T follicular helper cell (primary cell): Measurements from ENCODE around the gene DPH2.

Source experiments
- DNase-seq: peaks from one replicate; pipeline ENCODE4 v3.0.0-alpha.2; 2020; ENCODE audit warnings: low read depth

DPH2 gene

GRCh38 chr1:43968348-43968948 is 1.4 kb upstream of the DPH2 start:
- no peak for DNase-seq

GRCh38 chr1:43969416-43969745 is 429 bp upstream of the DPH2 start:
- DNase-seq = no peak

- no peak for DNase-seq
Observed at GRCh38 chr1:43970502-43970901, 692 bp downstream of the DPH2 start.

- DNase-seq = no peak
Observed at GRCh38 chr1:43970911-43971310, 1.1 kb downstream of the DPH2 start.

- DNase-seq = no peak
Observed at GRCh38 chr1:43971336-43971980, 1.6 kb downstream of the DPH2 start.

GRCh38 chr1:43973981-43974442 is 4.2 kb downstream of the DPH2 start:
- no peak for DNase-seq

- DNase-seq = peak; percentile 92
Observed at GRCh38 chr1:43974443-43975248, 4.8 kb downstream of the DPH2 start, which contains the start of gene ATP6V0B. Gene ATP6V0B (plus strand): TSS chr1:43974960. CDS start chr1:43975041, 81 bp downstream.

- peak; percentile 48 for DNase-seq
Observed at GRCh38 chr1:43975249-43975961, 5.6 kb downstream of the DPH2 start.

- DNase-seq = no peak
Observed at GRCh38 chr1:43976045-43976444, 6.2 kb downstream of the DPH2 start.

GRCh38 chr1:43976890-43977289 is 7.1 kb downstream of the DPH2 start:
- no peak for DNase-seq

- no peak for DNase-seq
Observed at GRCh38 chr1:43977376-43978263, 7.8 kb downstream of the DPH2 start.

GRCh38 chr1:43978264-43978550 is 8.4 kb downstream of the DPH2 start:
- DNase-seq = no peak

- no peak for DNase-seq
Observed at GRCh38 chr1:43978551-43979260, 8.9 kb downstream of the DPH2 start, which contains the start of gene B4GALT2. Gene B4GALT2 (plus strand): TSS chr1:43979210. CDS start chr1:43981161, 1,951 bp downstream.

- DNase-seq = no peak
Observed at GRCh38 chr1:43979261-43979527, 9.4 kb downstream of the DPH2 start.

GRCh38 chr1:43979528-43980254 is 9.9 kb downstream of the DPH2 start:
- no peak for DNase-seq

GRCh38 chr1:43980255-43981134 is 10.7 kb downstream of the DPH2 start:
- DNase-seq = no peak

- DNase-seq = no peak
Observed at GRCh38 chr1:43981135-43981491, 11.3 kb downstream of the DPH2 start.

GRCh38 chr1:43981636-43982035 is 11.8 kb downstream of the DPH2 start:
- no peak for DNase-seq

- no peak for DNase-seq
Observed at GRCh38 chr1:43982241-43982640, 12.4 kb downstream of the DPH2 start.
